T-helper 2 cell (primary cell): ENCODE results near the gene FTCD.
A peak's percentile ranks its signal among the peaks of the same experiment; 100 is the strongest.

Experiments
- DNase-seq, 5 experiments: peaks; one replicate each; pipeline versions ENCODE4 v3.0.0 to v3.0.0-alpha.2; 2012 to 2022

The FTCD gene

GRCh38 chr21:46121286-46122221 lies 33.8 kb downstream of the FTCD start:
- DNase-seq = peak in 2 of 5 experiments; percentile 1 to 5

GRCh38 chr21:46120301-46121285 lies 34.8 kb downstream of the FTCD start:
- peak in 2 of 5 experiments; percentile 2 for DNase-seq

GRCh38 chr21:46119637-46120271 lies 35.6 kb downstream of the FTCD start:
- DNase-seq = peak in 2 of 5 experiments; percentile 2 to 3

GRCh38 chr21:46119144-46119636 lies 36.2 kb downstream of the FTCD start:
- DNase-seq = peak in 1 of 5 experiments; percentile 1

- peak in 2 of 5 experiments; percentile 2 to 7 for DNase-seq
These were observed 36.8 kb downstream of the FTCD start for GRCh38 chr21:46118316-46119143.

- DNase-seq = peak in 2 of 5 experiments; percentile 2 to 6
These were observed 37.6 kb downstream of the FTCD start for GRCh38 chr21:46117586-46118315.

- peak in 2 of 5 experiments; percentile 3 for DNase-seq
These were observed 38.4 kb downstream of the FTCD start for GRCh38 chr21:46116776-46117585.

GRCh38 chr21:46116189-46116775 lies 39.1 kb downstream of the FTCD start:
- DNase-seq = peak in 2 of 5 experiments; percentile 2 to 5

- DNase-seq = peak in 1 of 5 experiments; percentile 7
These were observed 39.8 kb downstream of the FTCD start for GRCh38 chr21:46115441-46116188.

- DNase-seq = peak in 1 of 5 experiments; percentile 1
These were observed 40.4 kb downstream of the FTCD start for GRCh38 chr21:46114963-46115362.

GRCh38 chr21:46113497-46114176 lies 41.7 kb downstream of the FTCD start:
- no peak for DNase-seq

GRCh38 chr21:46112725-46113215 lies 42.6 kb downstream of the FTCD start:
- no peak for DNase-seq

GRCh38 chr21:46111857-46112724 lies 43.3 kb downstream of the FTCD start:
- DNase-seq = peak in 1 of 5 experiments; percentile 10

GRCh38 chr21:46111193-46111571 lies 44.2 kb downstream of the FTCD start:
- DNase-seq = no peak

- no peak for DNase-seq
These were observed 44.7 kb downstream of the FTCD start for GRCh38 chr21:46110499-46111192.
